Islet of Langerhans (tissue), 1 donor: ENCODE measurements around the gene DPP6.

Experiments used
- FAIRE-seq: peaks from one replicate; lab custom pipeline; 2011; peaks lifted over from hg19 to GRCh38; lab: Jason Lieb, UNC

The DPP6 gene

DNA sequence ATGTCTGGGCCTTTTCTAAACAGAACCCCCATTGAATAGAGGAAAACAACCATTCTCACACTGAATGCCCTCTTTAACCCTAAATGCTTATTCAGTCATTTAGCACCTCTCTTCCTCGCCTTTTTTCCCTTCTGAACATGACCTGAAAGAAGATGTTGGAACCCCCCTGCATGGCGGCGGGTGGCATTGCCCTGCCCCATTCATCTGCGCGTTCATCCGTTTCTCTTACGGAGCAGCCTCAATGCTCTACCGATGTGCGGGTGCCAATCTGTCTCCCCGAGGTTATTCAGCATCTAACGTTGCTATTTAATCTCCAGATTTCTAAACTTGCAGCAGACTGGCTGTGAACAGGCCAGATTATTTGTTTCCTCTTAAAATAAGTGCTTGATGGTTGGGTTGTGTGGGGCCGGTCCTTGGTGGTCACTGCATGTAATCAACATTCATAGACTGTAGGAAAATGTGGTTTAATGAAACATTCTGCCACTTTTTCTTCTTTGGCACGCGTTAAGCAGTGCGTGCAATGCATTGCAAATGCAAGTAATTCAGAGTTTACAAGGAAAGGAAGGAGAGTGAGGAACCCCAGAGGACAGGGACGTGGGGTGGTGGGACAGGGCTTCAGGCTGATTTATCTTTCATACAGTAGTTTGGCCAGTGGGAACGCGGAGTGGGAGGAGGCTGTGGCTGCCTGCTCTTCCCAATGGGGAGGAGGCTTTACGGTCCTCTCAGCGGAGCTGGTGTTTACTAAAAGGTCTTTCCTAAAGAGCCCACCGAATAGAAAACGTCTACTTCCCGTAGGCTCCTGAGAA lies 286.7 kb downstream of the DPP6 start:
- FAIRE-seq: no peak

DNA sequence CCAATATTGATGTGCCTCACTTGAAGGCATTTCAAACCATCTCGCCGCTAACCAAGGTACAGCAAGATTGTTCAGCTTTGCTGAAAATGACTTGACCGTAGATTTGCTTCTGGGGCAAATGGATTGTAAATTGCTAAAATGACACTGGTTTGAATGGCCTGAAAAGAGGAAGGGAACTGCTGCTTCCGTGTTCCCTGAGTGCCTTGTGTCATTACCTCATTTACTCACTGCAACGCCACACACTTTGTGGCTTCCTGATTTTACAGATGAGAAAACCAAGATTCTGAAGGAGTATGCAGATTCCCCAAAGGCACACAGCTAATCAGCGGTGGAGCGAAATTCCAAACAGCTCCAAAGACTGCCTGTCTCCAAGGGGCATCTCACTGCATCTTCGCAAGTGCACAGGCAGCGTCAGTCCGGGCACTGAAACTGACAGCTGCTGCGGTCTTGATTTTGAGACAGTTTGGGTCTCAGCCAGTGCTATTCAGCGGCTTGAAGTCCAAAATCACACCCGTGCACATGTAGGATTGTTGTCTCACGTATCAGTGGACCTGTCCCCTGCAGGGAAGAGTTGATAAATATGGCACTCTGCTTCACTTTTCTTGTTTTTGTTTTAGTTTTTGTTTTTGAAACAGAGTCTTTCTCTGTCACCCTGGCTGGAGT lies 290.9 kb downstream of the DPP6 start:
- no peak for FAIRE-seq

GRCh38 chr7:154343778-154344412 lies 291.7 kb downstream of the DPP6 start:
- no peak for FAIRE-seq

DNA sequence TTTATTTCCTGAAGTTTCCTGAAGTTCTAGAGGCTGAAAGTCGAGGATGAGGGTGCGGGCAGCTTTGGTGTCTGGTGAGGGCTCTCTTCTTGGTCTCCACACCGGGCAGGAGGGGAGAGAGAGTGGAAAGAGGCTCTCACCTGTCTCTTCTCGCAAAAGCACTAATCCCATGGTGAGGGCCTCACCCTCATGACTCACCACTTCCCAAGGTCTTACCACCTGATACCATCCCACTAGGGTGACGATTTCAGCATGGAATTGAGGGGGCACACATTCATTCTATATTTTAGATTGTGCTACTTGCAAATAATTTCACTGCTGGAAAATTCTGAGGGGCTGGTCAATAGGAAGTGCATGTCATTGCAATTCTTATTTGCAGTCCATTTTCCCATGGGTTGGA lies 292.9 kb downstream of the DPP6 start:
- no peak for FAIRE-seq

GRCh38 chr7:154347700-154348266 lies 295.6 kb downstream of the DPP6 start:
- no peak for FAIRE-seq

DNA sequence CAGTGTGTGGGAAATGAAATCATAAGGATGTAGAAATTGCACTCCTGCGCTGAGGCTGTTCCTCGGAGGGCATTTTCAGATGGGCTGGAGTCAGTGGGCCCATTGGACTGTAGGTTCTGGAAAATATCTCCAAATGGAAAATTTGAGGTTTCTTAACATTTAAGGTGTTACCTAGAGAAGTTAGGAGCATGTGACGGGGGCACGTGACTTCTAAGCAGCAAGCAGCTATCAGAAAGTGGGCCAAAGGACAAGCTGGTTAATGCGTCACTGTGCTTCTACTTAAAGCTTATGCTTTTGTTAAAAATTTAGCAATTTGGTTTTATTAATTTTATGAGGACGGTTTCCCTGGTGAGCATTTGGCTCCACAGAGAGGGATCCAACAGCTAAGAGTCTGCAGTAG lies 298.7 kb downstream of the DPP6 start:
- FAIRE-seq: no peak

- no peak for FAIRE-seq
Observed at GRCh38 chr7:154353355-154353767, 301.2 kb downstream of the DPP6 start.

DNA sequence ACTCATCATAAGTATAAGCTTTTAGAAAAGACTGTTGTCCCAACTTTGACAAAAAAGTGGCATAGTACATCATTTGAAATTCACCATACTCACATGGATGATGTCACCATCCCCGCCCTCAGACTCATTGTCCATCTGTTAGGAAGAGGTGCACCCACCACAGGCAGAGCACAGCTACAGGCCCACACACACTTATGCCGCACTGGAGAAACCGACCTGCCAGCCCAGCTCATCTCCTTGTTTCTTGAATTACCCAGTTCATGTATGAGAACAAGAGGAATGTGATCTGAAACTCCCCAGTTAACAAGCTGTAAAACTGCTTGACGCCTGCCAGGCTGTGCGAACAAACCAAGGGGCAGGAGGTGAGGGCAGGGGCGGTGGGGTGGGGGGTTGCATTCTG lies 312.0 kb downstream of the DPP6 start:
- no peak for FAIRE-seq

GRCh38 chr7:154371424-154371823 lies 319.2 kb downstream of the DPP6 start:
- no peak for FAIRE-seq

DNA sequence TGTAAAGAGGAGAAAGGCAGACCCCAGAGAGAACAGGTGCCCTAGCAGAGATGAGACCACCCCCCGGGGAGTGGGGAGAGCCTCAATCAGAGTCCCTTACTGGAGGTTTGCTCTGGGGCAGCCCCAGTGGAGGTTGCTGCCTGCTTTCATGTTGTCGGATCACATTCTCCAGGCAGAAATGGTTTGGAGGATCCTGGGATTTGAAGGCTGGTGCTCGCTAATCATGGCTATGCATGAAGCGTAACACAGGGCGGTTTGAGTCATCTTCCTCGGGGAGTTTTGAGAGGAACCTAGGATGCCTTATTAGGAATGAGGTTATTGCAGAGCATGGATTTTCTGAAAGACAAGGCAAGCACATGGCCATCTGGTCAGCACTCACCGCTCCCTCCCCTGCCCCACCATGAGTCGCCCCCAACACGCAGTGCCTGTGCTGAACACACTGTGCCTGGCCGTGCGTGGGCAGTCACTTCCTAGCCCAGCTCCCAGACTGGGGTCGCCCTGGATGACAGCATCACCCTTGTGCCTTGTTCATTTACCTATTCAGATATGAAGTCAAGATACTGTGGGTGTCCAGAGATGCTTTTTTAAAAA lies 319.9 kb downstream of the DPP6 start:
- FAIRE-seq: no peak

DNA sequence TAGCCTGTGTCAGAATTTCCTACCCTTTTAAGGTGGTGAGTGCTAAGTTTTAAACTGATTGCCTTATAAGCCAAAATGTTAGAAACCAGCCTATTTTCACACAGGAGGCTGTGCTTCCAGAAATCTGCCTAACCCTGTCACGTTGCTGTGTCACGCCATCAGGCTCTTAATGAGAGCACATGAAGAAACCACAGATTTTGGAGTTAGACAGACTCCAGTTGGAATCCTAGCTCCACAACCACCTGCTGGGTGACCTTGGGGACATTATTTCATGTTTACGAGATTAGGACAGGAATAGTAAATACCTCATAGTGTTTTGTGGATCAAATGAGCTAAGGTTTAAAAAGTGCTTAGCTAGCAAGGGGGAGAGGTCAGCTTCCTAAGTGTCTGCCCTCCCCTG lies 321.8 kb downstream of the DPP6 start:
- FAIRE-seq: no peak

DNA sequence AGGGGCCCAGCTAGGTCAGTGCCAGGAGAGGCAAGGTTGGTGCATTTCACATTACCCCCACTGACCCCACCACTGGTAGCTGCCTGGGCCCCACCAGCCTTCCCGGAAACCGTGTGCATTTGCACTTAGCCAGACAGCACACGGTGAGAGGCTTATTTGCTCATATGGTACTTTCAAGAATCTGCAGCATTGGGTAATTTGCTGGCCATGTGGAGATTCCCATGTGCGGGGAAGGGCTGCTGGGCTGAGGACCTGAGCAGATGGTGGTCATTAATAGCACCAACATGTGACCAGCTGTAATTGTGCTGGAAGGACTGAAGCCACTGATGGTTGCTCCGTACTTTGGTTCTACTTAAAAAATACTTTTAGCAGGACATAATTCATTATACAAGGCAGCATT lies 323.8 kb downstream of the DPP6 start:
- no peak for FAIRE-seq

GRCh38 chr7:154380771-154381170 lies 328.6 kb downstream of the DPP6 start:
- FAIRE-seq: no peak

DNA sequence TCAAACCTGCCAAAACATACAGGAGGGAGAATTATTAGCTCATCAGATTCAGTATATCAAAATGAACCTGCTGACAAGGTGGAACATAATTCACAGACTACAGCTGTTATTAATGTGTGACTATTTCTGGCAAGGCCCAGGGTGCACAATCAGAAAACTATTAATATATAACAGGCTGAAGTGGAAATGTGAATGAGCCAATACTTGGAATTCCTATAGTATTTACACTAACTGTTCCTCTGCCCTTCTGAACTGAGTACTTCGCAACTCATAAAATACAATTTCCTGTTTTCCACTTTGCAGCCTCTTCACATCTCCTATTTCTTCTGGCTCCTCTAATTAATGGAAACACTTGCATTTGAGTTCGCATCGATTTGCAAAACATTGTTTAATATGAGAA lies 330.8 kb downstream of the DPP6 start:
- no peak for FAIRE-seq

DNA sequence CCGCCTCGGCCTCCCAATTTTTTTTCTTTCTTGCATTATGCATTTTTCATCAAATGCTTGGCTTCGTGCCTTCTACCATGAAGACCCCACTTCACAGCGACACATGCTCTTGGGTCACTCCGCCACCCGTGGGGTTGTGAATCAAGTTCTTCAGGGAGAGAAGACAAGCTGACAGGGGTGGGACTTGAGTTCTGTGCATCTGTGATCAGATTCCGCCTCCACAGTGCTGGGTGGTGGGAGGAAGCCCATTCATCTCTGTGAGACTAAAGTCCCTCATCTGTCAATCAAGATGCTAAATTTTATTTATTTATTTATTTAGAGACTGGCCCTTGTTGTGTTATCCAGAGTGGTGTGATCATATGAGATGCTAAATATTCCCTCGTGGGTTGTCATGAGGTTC lies 333.0 kb downstream of the DPP6 start:
- FAIRE-seq: no peak

DNA sequence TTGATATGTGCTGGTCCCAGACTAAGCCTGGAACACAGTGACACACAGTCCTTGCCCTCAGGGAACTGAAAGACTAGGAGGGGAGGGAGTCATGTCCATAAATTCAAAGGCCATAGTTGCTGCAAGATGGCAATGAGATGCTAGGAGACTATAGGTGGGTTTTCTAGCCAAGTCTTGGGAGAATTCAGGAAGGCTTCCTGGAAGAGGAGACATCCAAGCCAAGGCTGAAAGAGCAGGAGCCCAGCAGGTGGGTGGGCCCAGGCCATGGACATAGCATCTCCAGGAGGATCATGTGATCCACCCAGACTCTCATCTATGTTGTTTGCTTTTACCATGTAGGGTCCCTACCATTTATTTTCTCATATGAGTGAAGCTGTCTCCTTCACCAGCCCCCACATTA lies 335.1 kb downstream of the DPP6 start:
- no peak for FAIRE-seq

GRCh38 chr7:154388412-154388811 lies 336.2 kb downstream of the DPP6 start:
- FAIRE-seq: no peak

GRCh38 chr7:154388999-154389398 lies 336.8 kb downstream of the DPP6 start:
- FAIRE-seq: no peak

GRCh38 chr7:154390961-154391360 lies 338.8 kb downstream of the DPP6 start:
- FAIRE-seq: no peak

DNA sequence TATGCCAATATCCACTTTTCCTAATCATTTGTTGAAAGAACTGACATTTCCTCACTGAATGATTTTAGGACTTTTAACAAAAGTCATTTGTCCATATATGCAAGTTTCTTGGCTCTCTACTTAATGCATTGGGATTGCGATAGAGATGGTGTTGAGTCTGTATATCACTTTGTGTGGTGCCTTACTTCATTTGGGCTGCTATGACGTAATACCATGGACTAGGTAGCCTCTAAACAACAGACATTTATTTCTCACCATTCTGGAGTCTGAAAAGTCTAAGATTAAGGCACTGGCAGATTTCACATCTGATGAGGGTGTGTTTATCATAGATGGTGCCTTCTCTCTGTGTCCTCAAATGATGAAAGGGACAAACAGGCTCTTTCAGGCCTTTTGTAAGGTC lies 342.6 kb downstream of the DPP6 start:
- FAIRE-seq: no peak

GRCh38 chr7:154406312-154406711 lies 354.1 kb downstream of the DPP6 start:
- no peak for FAIRE-seq

- no peak for FAIRE-seq
Observed at GRCh38 chr7:154409703-154410311, 357.6 kb downstream of the DPP6 start.
